Nephron (organoid): ENCODE data around the gene RPUSD4.

Experiments
- H3K27ac Mint-ChIP-seq, 3 experiments: 2 replicates each; pipeline ENCODE4 v1.8.0; 2020; ENCODE audit warnings: mixed read lengths in 3 of 3, mild to moderate bottlenecking in 2 of 3, moderate library complexity in 1 of 3
- H3K27me3 Mint-ChIP-seq: 2 replicates; pipeline ENCODE4 v1.8.0; 2021; ENCODE audit warnings: low read depth, mild to moderate bottlenecking, moderate library complexity, mixed read lengths
- H3K36me3 Mint-ChIP-seq: 2 replicates; pipeline ENCODE4 v1.8.0; 2020; ENCODE audit warnings: low read depth, mixed read lengths
- H3K4me1 Mint-ChIP-seq: 2 replicates; pipeline ENCODE4 v1.8.0; 2020; ENCODE audit warnings: mixed read lengths
- H3K4me3 Mint-ChIP-seq, 3 experiments: 2 replicates each; pipeline ENCODE4 v1.8.0; 2020; ENCODE audit warnings: mild to moderate bottlenecking in 3 of 3, mixed read lengths in 3 of 3, moderate library complexity in 2 of 3
- H3K9me3 Mint-ChIP-seq: 2 replicates; pipeline ENCODE4 v1.8.0; 2020; ENCODE audit warnings: mixed read lengths
- CTCF ChIP-seq, 3 experiments: fragments of 200-600 bp; sonication (generic); IDR thresholded peaks; one replicate each; pipeline ENCODE4 v1.5.0; 2021; ENCODE audit warnings: antibody characterized with exemption in 3 of 3; ENCODE audit not compliant: unreplicated experiment in 3 of 3

Gene RPUSD4

GRCh38 chr11:126152152-126152551 is 59.3 kb downstream of the RPUSD4 start:
- peaks cover 17% of the 10 kb centered on the region for H3K9me3 Mint-ChIP-seq
- H3K27ac Mint-ChIP-seq: peak overlapping the region; percentile 33 to 53 (median 52)
- H3K36me3 Mint-ChIP-seq: peaks cover 4% of the 10 kb centered on the region
- H3K27me3 Mint-ChIP-seq: peaks cover 10% of the 10 kb centered on the region
- no peak overlapping the region for H3K4me3 Mint-ChIP-seq
- no peak for TF ChIP-seq CTCF (IDR thresholded peaks at IDR 0.05; ENCODE audit: unreplicated experiment in 3 of 3)
- peaks cover 83% of the 10 kb centered on the region for H3K4me1 Mint-ChIP-seq
